Ishikawa (cell line): ENCODE results near the gene L1CAM.

Experiments used
- CREB1 ChIP-seq: IDR thresholded peaks from 2 replicates; pipeline ENCODE4 v1.6.1; 2012; ENCODE audit warnings: low read depth
- NFIC ChIP-seq: IDR thresholded peaks from 2 replicates; pipeline ENCODE4 v1.6.1; 2012
- TAF1 ChIP-seq: IDR thresholded peaks from 2 replicates; pipeline ENCODE4 v1.6.1; 2012; ENCODE audit warnings: low read depth, mild to moderate bottlenecking
- TCF12 ChIP-seq: IDR thresholded peaks from 2 replicates; pipeline ENCODE4 v1.6.1; 2012; ENCODE audit warnings: low read depth
- TEAD4 ChIP-seq: IDR thresholded peaks from 2 replicates; pipeline ENCODE4 v1.6.1; 2012
- TF ChIP-seq, protein P1 (sequence below): IDR thresholded peaks from 2 replicates; pipeline ENCODE4 v1.6.1; 2012; ENCODE audit warnings: low read depth, mild to moderate bottlenecking

DNA sequence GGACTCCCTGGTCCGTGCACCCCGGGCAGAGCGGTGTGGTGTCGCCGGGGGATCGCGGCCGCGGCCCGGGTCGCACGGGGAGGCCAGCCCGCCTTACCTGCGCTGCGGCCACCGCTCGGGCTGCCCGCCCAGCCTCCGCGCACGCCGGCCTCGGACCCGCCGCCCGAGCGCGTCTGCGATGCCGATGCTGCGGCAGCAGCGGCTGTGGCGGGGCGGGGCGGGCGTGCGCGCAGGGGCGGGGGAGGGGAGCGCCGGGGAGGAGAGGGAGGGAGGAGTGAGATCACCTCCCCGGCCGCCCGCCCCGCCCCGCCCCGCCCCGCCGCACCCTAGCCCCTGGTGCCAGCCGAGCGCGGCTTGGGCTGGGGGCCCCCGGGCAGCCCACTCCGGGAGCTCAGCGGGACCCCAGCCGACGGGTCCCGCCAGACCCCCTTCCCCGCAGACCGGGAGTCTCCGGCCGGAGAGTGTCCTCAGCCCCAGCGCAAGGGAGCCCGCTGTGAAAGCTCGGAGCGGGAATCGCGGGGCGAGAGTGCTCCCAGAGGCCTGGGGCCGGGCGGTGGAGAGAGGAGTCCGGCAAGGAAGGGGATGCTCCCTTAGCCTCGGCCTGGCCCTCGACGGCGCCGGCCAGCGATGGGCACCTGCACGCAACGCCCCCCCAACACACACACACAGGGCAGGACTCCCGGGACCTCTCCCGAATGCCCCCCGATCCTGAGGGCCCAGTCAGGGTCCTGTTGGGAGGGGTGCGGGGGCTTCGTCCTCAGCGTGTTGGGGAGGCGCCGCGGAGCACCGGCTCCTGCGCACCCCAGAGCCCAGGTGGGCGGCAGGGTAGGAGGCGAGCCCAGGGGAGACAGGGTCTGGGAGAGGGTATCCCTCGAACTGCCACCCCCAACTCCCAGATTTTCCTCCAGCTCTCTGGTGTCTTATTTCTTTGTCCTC, at the start of gene L1CAM:
- no peak for TF ChIP-seq TCF12
- TF ChIP-seq, protein P1, sequence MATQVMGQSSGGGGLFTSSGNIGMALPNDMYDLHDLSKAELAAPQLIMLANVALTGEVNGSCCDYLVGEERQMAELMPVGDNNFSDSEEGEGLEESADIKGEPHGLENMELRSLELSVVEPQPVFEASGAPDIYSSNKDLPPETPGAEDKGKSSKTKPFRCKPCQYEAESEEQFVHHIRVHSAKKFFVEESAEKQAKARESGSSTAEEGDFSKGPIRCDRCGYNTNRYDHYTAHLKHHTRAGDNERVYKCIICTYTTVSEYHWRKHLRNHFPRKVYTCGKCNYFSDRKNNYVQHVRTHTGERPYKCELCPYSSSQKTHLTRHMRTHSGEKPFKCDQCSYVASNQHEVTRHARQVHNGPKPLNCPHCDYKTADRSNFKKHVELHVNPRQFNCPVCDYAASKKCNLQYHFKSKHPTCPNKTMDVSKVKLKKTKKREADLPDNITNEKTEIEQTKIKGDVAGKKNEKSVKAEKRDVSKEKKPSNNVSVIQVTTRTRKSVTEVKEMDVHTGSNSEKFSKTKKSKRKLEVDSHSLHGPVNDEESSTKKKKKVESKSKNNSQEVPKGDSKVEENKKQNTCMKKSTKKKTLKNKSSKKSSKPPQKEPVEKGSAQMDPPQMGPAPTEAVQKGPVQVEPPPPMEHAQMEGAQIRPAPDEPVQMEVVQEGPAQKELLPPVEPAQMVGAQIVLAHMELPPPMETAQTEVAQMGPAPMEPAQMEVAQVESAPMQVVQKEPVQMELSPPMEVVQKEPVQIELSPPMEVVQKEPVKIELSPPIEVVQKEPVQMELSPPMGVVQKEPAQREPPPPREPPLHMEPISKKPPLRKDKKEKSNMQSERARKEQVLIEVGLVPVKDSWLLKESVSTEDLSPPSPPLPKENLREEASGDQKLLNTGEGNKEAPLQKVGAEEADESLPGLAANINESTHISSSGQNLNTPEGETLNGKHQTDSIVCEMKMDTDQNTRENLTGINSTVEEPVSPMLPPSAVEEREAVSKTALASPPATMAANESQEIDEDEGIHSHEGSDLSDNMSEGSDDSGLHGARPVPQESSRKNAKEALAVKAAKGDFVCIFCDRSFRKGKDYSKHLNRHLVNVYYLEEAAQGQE, result no peak
- no peak for TF ChIP-seq TEAD4
- TF ChIP-seq CREB1, result no peak
- TF ChIP-seq NFIC, result no peak
- TF ChIP-seq TAF1, result no peak
